Kidney (tissue), 14 donors: ENCODE results near the gene NCAM2. TPM values are rescaled to one million over a fixed set of nuclear protein-coding genes. Genes with fewer than 3 reads are reported as not detected.

Experiments
- DNase-seq, 5 donors: peaks; one replicate each; pipeline ENCODE4 v3.0.0-alpha.2; 2013 to 2020
- FAIRE-seq: peaks from 2 replicates; lab custom pipeline; 2012; peaks lifted over from hg19 to GRCh38; lab: Jason Lieb, UNC
- H3K27ac ChIP-seq, 2 donors: one replicate each; pipeline ENCODE4 v1.7.0; 2013; ENCODE audit warnings: low read depth in 2 of 2, low read length in 2 of 2, inconsistent platforms in 1 of 2
- H3K27me3 ChIP-seq: one replicate; pipeline ENCODE4 v1.7.1; 2013; ENCODE audit warnings: low read length, inconsistent platforms; ENCODE audit not compliant: control insufficient read depth, insufficient read depth
- H3K36me3 ChIP-seq, 3 donors: one replicate each; pipeline versions ENCODE4 v1.7.0 to v1.7.1; 2013; ENCODE audit warnings: low read length in 3 of 3, control low read depth in 1 of 3, inconsistent platforms in 1 of 3; ENCODE audit not compliant: insufficient read depth in 3 of 3, control insufficient read depth in 2 of 3
- H3K4me1 ChIP-seq, 3 donors: one replicate each; pipeline versions ENCODE4 v1.7.0 to v1.7.1; 2013; ENCODE audit warnings: low read length in 3 of 3, inconsistent platforms in 1 of 3, low read depth in 1 of 3; ENCODE audit not compliant: control insufficient read depth in 2 of 3, insufficient read depth in 2 of 3
- H3K4me3 ChIP-seq, 3 donors: one replicate each; pipeline versions ENCODE4 v1.7.0 to v1.8.1; 2013; ENCODE audit warnings: low read length in 3 of 3, control low read depth in 1 of 3, inconsistent platforms in 1 of 3
- H3K9ac ChIP-seq, 3 donors: one replicate each; pipeline versions ENCODE4 v1.7.0 to v1.7.1; 2013; ENCODE audit warnings: low read length in 3 of 3, control low read depth in 1 of 3, inconsistent platforms in 1 of 3
- H3K9me3 ChIP-seq, 3 donors: one replicate each; pipeline versions ENCODE4 v1.7.0 to v1.7.1; 2013; ENCODE audit warnings: low read length in 3 of 3, control low read depth in 1 of 3, inconsistent platforms in 1 of 3; ENCODE audit not compliant: control insufficient read depth in 2 of 3, insufficient read depth in 1 of 3
- CTCF ChIP-seq: IDR thresholded peaks from 3 replicates; pipeline ENCODE4 v1.5.1; 2012; ENCODE audit warnings: mild to moderate bottlenecking, moderate library complexity, borderline replicate concordance; ENCODE audit not compliant: insufficient read depth; ENCODE audit errors: extremely low read depth
- intact Hi-C: fragments of 100-400 bp; cut with DNase I; formaldehyde crosslinking; loops from one replicate; pipeline ENCODE4 v1.11.1; 2022
- polyA plus RNA-seq: library from polyadenylated mRNA; stranded (reverse); fragments of 350-450 nt; fragmentation: Illumina TruSeq; extraction: RNeasy Lipid Tissue Mini Kit (QIAGEN cat#74804); gene quantifications from one replicate; pipeline ENCODE4 v1.2.3, GENCODE V29; 2014; ENCODE audit warnings: low read depth, low replicate concordance; ENCODE audit not compliant: insufficient read depth
- total RNA-seq: library from RNA; stranded (reverse); fragmentation: NEBNext Ultra II Directional; extraction: Animal tissue kit (Norgen Biotek cat#: 25700); gene quantifications from one replicate; pipeline ENCODE4 v1.2.1, GENCODE V29; 2021
- donor health status: control.
- donor health status: control.
- donor health status: control.
- donor health status: control.
- donor health status: control.
- donor health status: DM: yes; HTN: yes; CAD: no.
- donor health status: Normal renal cell carcinoma (clear cell type).

Gene NCAM2
- total and polyA plus RNA-seq, 2 donors from 2014 or later = 0.13 to 0.82 TPM

GRCh38 chr21:20968391-20968790 is 29.8 kb upstream of the NCAM2 start:
- Histone ChIP-seq H3K27ac (no peak overlapping the region), H3K4me3 (no peak overlapping the region), H3K4me1 (no peaks in the 10 kb centered on the region), H3K36me3 (no peaks in the 10 kb centered on the region), H3K9ac (no peak overlapping the region), H3K27me3 (no peaks in the 10 kb centered on the region), H3K9me3 (no peaks in the 10 kb centered on the region)
- intact Hi-C loops = no loop called here
- FAIRE-seq (no peak), DNase-seq (no peak)
- TF ChIP-seq CTCF = no peak

- no peaks in the 10 kb centered on the region for H3K9me3 ChIP-seq
- intact Hi-C loops = no loop called here
- no peak for TF ChIP-seq CTCF
Observed at GRCh38 chr21:20970691-20971090, 27.5 kb upstream of the NCAM2 start.

GRCh38 chr21:20971296-20971921 is 26.8 kb upstream of the NCAM2 start:
- no peak for TF ChIP-seq CTCF
- Histone ChIP-seq H3K9ac (no peak overlapping the region), H3K36me3 (no peaks in the 10 kb centered on the region), H3K4me1 (no peaks in the 10 kb centered on the region), H3K9me3 (no peaks in the 10 kb centered on the region), H3K27me3 (no peaks in the 10 kb centered on the region), H3K4me3 (no peak overlapping the region), H3K27ac (no peak overlapping the region)
- FAIRE-seq = no peak
- intact Hi-C loops = no loop called here
- peak in 3 of 5 donors; percentile 36 to 71 (median 37) for DNase-seq

More at GRCh38 chr21:20970691-20971090, 27.5 kb upstream of the NCAM2 start:
- no peak overlapping the region for H3K27ac ChIP-seq
- H3K27me3 ChIP-seq = no peaks in the 10 kb centered on the region
- no peak overlapping the region for H3K9ac ChIP-seq
- no peaks in the 10 kb centered on the region for H3K36me3 ChIP-seq
- DNase-seq (no peak), FAIRE-seq (no peak)
- no peak overlapping the region for H3K4me3 ChIP-seq
- H3K4me1 ChIP-seq = no peaks in the 10 kb centered on the region

- H3K4me1 ChIP-seq = peaks cover 0 to 9% (median 0%) of the 10 kb centered on the region in 3 donors
- intact Hi-C loops = no loop called here
- TF ChIP-seq CTCF = no peak
- no peak overlapping the region for H3K4me3 ChIP-seq
- no peak overlapping the region for H3K27ac ChIP-seq
- DNase-seq = no peak
- no peak overlapping the region for H3K9ac ChIP-seq
- H3K36me3 ChIP-seq = no peaks in the 10 kb centered on the region
- H3K9me3 ChIP-seq = no peaks in the 10 kb centered on the region
- no peak for FAIRE-seq
- no peaks in the 10 kb centered on the region for H3K27me3 ChIP-seq
Observed at GRCh38 chr21:20994790-20995189, 3.4 kb upstream of the NCAM2 start.
